ENCODE measurements around the gene TEKT1. TPM values are rescaled to one million over a fixed set of nuclear protein-coding genes. Genes with fewer than 3 reads are reported as not detected.

Gene TEKT1
- total RNA-seq, 1 donor from 2014 or later = not detected

- Histone ChIP-seq H3K36me3 (ENCODE audit: control insufficient read depth, insufficient read depth, low read length) (no peaks in the 10 kb centered on the region), H3K27me3 (ENCODE audit: control insufficient read depth, insufficient read depth, low read length) (no peaks in the 10 kb centered on the region), H3K4me3 (ENCODE audit: low read depth, low read length) (no peak overlapping the region)
- FAIRE-seq = no peak
- DNase-seq (ENCODE audit: low read depth) = no peak
- TF ChIP-seq CTCF (IDR thresholded peaks at IDR 0.05; ENCODE audit: insufficient read depth, low read length, severe bottlenecking) = no peak
Observed at GRCh38 chr17:6753546-6753945, 78.0 kb downstream of the TEKT1 start.

GRCh38 chr17:6753006-6753445 is 78.5 kb downstream of the TEKT1 start:
- Histone ChIP-seq H3K4me3 (ENCODE audit: low read depth, low read length) (no peak overlapping the region), H3K36me3 (ENCODE audit: control insufficient read depth, insufficient read depth, low read length) (no peaks in the 10 kb centered on the region), H3K27me3 (ENCODE audit: control insufficient read depth, insufficient read depth, low read length) (no peaks in the 10 kb centered on the region)
- TF ChIP-seq CTCF (IDR thresholded peaks at IDR 0.05; ENCODE audit: insufficient read depth, low read length, severe bottlenecking) = no peak
- DNase-seq (ENCODE audit: low read depth) (peak; percentile 6), FAIRE-seq (no peak)

- Histone ChIP-seq H3K27me3 (ENCODE audit: control insufficient read depth, insufficient read depth, low read length) (no peaks in the 10 kb centered on the region), H3K4me3 (ENCODE audit: low read depth, low read length) (no peak overlapping the region), H3K36me3 (ENCODE audit: control insufficient read depth, insufficient read depth, low read length) (no peaks in the 10 kb centered on the region)
- FAIRE-seq (no peak), DNase-seq (ENCODE audit: low read depth) (peak; percentile 93)
- TF ChIP-seq CTCF (IDR thresholded peaks at IDR 0.05; ENCODE audit: insufficient read depth, low read length, severe bottlenecking) = no peak
Observed at GRCh38 chr17:6752068-6752909, 79.2 kb downstream of the TEKT1 start.

DNA sequence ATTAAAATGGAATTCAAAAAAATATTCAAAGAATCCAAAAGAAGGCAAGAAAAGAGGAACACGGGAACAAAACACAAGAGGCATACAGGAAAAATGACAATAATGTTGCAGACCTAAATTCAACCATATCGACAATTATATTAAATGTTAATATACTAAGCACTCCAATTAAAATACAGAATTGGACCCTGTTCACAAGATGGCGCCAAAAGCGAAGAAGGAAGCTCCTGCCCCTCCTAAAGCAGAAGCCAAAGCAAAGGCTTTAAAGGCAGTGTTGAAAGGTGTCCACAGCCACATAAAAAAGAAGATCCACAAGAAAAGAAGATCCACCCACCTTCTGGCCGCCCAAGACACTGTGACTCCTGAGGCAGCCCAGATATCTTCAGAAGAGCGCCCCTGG is 82.0 kb downstream of the TEKT1 start:
- no peaks in the 10 kb centered on the region for H3K36me3 ChIP-seq (ENCODE audit: control insufficient read depth, insufficient read depth, low read length)
- FAIRE-seq (no peak), DNase-seq (ENCODE audit: low read depth) (peak; percentile 7)
- no peaks in the 10 kb centered on the region for H3K27me3 ChIP-seq (ENCODE audit: control insufficient read depth, insufficient read depth, low read length)
- TF ChIP-seq CTCF (IDR thresholded peaks at IDR 0.05; ENCODE audit: insufficient read depth, low read length, severe bottlenecking) = no peak
- no peak overlapping the region for H3K4me3 ChIP-seq (ENCODE audit: low read depth, low read length)

- FAIRE-seq = no peak
- DNase-seq (ENCODE audit: low read depth) = no peak
- TF ChIP-seq CTCF (IDR thresholded peaks at IDR 0.05; ENCODE audit: insufficient read depth, low read length, severe bottlenecking) = no peak
Observed at GRCh38 chr17:6748617-6749016, 82.9 kb downstream of the TEKT1 start.

More at GRCh38 chr17:6748617-6749016, 82.9 kb downstream of the TEKT1 start:
- no peaks in the 10 kb centered on the region for H3K27me3 ChIP-seq (ENCODE audit: control insufficient read depth, insufficient read depth, low read length)
- H3K4me3 ChIP-seq (ENCODE audit: low read depth, low read length) = no peak overlapping the region
- no peaks in the 10 kb centered on the region for H3K36me3 ChIP-seq (ENCODE audit: control insufficient read depth, insufficient read depth, low read length)

Other genes with a start within 250 kb of the TEKT1 start
- gene KIAA0753, start 191.0 kb downstream of the TEKT1 start, total RNA-seq = 6.6 and 9.2 TPM in 2 replicates
- 222 and 317 TPM in 2 replicates for gene TXNDC17, start 190.7 kb downstream of the TEKT1 start, total RNA-seq
- gene MED31, start 180.1 kb downstream of the TEKT1 start, total RNA-seq = 11.1 and 11.6 TPM in 2 replicates
- 0.13 and 0.53 TPM in 2 replicates for gene C17orf100, start 180.0 kb downstream of the TEKT1 start, total RNA-seq
- 0.38 and 0.53 TPM in 2 replicates for gene SLC13A5, start 118.4 kb downstream of the TEKT1 start, total RNA-seq
- under 0.01 and 0.53 TPM in 2 replicates for gene XAF1, start 75.7 kb downstream of the TEKT1 start, total RNA-seq
- 0.13 TPM in 1 of 2 replicates, not detected in the other for gene FBXO39, start 55.5 kb downstream of the TEKT1 start, total RNA-seq
- 0.26 and 1.2 TPM in 2 replicates for gene ALOX12, start 164.3 kb upstream of the TEKT1 start, total RNA-seq
- gene RNASEK, start 180.9 kb upstream of the TEKT1 start, total RNA-seq = 5.3 and 25.5 TPM in 2 replicates
- gene BCL6B, start 191.3 kb upstream of the TEKT1 start, total RNA-seq = not detected in 2 replicates
- 0.26 and 1.2 TPM in 2 replicates for gene SLC16A13, start 204.3 kb upstream of the TEKT1 start, total RNA-seq
- 0.38 TPM in 1 of 2 replicates, not detected in the other for gene SLC16A11, start 212.4 kb upstream of the TEKT1 start, total RNA-seq
- gene CLEC10A, start 248.5 kb upstream of the TEKT1 start, total RNA-seq = not detected in 2 replicates

All from bronchial epithelial cell (primary cell).